Activated CD4-positive, alpha-beta memory T cell treated with anti-CD3 and anti-CD28 coated beads, Interleukin-2, amount 10 ng/mL, durations not matched to agents 7 days and 5 days (primary cell): ENCODE measurements around the gene NRROS. TPM values are rescaled to one million over a fixed set of nuclear protein-coding genes. Genes with fewer than 3 reads are reported as not detected.
"Not testable (repeated sequence)": the region's sequence is repeated elsewhere in the genome, so short reads cannot be mapped to it uniquely, and the experiment has no call there.

Experiments used
- CTCF ChIA-PET: fragments of 350-600 bp; sonication (Branson Sonifier 250); formaldehyde crosslinking; loops from one replicate; lab custom pipeline; 2021; ENCODE audit warnings: antibody characterized with exemption, inconsistent platforms; lab: Charles Lee
- POLR2A ChIA-PET: fragments of 350-600 bp; sonication (Branson Sonifier 250); formaldehyde crosslinking; loops from one replicate; lab custom pipeline; 2021; ENCODE audit warnings: antibody characterized with exemption; lab: Charles Lee
- DNase-seq: peaks from one replicate; pipeline ENCODE4 v3.0.0-alpha.2; 2020
- H3K27ac Mint-ChIP-seq: one replicate; pipeline ENCODE4 v1.8.0; 2021; ENCODE audit warnings: mild to moderate bottlenecking, mixed read lengths
- H3K27me3 Mint-ChIP-seq: one replicate; pipeline ENCODE4 v1.8.0; 2021; ENCODE audit warnings: mixed read lengths
- H3K36me3 Mint-ChIP-seq: one replicate; pipeline ENCODE4 v1.8.0; 2021; ENCODE audit warnings: low read depth, mixed read lengths
- H3K4me1 Mint-ChIP-seq: one replicate; pipeline ENCODE4 v1.8.0; 2021; ENCODE audit warnings: mixed read lengths
- H3K4me3 Mint-ChIP-seq: one replicate; pipeline ENCODE4 v1.8.0; 2021; ENCODE audit warnings: mild to moderate bottlenecking, mixed read lengths
- H3K9me3 Mint-ChIP-seq: one replicate; pipeline ENCODE4 v1.8.0; 2021; ENCODE audit warnings: mixed read lengths
- total RNA-seq, 2 experiments: library from RNA; stranded (reverse); gene quantifications; one replicate each; pipeline ENCODE4 v1.2.3, GENCODE V29; 2021

The NRROS gene
- total RNA-seq, 2 experiments from 2014 or later = 50.1 to 52.8 TPM

- Mint-ChIP-seq H3K4me3 (peak overlapping the region; percentile 42), H3K9me3 (no peaks in the 10 kb centered on the region), H3K27me3 (peaks cover 6% of the 10 kb centered on the region), H3K36me3 (peaks cover 3% of the 10 kb centered on the region), H3K4me1 (peaks cover 50% of the 10 kb centered on the region), H3K27ac (peak overlapping the region; percentile 81)
- peak; percentile 63 for DNase-seq
- ChIA-PET POLR2A (interaction anchor here (0.9 to 11.7 kb wide), 17 partner anchors 12 to 333 kb away, joined by 3 to 177 read pairs (median 6); partner anchors contain the start of genes CEP19, FBXO45, NCBP2 and NRROS), CTCF (interaction anchor here (0.6 to 12.1 kb wide), 38 partner anchors 8 to 360 kb away, joined by 3 to 219 read pairs (median 4); partner anchors contain the start of genes CEP19, FBXO45, NCBP2 and NRROS)
These were observed 29.5 kb upstream of the NRROS start for GRCh38 chr3:196609805-196610515.

- Mint-ChIP-seq H3K4me1 (peaks cover 51% of the 10 kb centered on the region), H3K27ac (peak overlapping the region; percentile 85), H3K27me3 (peaks cover 3% of the 10 kb centered on the region), H3K9me3 (no peaks in the 10 kb centered on the region), H3K36me3 (peaks cover 3% of the 10 kb centered on the region), H3K4me3 (peak overlapping the region; percentile 58)
- ChIA-PET CTCF (interaction anchor here (0.7 to 12.1 kb wide), 7 partner anchors 20 to 83 kb away, joined by 3 to 219 read pairs (median 7); partner anchors contain the start of genes FBXO45, NRROS and WDR53), POLR2A (interaction anchor here (0.7 to 11.7 kb wide), 14 partner anchors 10 to 358 kb away, joined by 3 to 177 read pairs (median 4); partner anchors contain the start of genes FBXO45, NCBP2, NRROS and SENP5)
- DNase-seq = peak; percentile 43
These were observed 27.6 kb upstream of the NRROS start for GRCh38 chr3:196611761-196612483.

GRCh38 chr3:196615234-196615633 lies 24.3 kb upstream of the NRROS start:
- not testable (repeated sequence) for DNase-seq, H3K27me3 Mint-ChIP-seq, H3K4me3 Mint-ChIP-seq, H3K9me3 Mint-ChIP-seq, H3K36me3 Mint-ChIP-seq, H3K27ac Mint-ChIP-seq
- peaks cover 43% of the 10 kb centered on the region for H3K4me1 Mint-ChIP-seq
- CTCF ChIA-PET = interaction anchor here (0.8 to 1.5 kb wide), 3 partner anchors 9 to 16 kb away, joined by 3 read pairs; no protein-coding TSS in a partner anchor
- POLR2A ChIA-PET = interaction anchor here (0.7 to 11.7 kb wide), 3 partner anchors 16 to 41 kb away, joined by 4 to 131 read pairs (median 9); partner anchors contain the start of gene NRROS

- ChIA-PET POLR2A (interaction anchor here (0.9 to 11.7 kb wide), 3 partner anchors 12 to 24 kb away, joined by 5 to 131 read pairs (median 6); partner anchors contain the start of gene NRROS), CTCF (interaction anchor here (0.6 to 2.2 kb wide), 4 partner anchors 13 to 544 kb away, joined by 3 to 8 read pairs (median 4); no protein-coding TSS in a partner anchor)
- no peak for DNase-seq
- Mint-ChIP-seq H3K4me3 (no peak overlapping the region), H3K27me3 (no peaks in the 10 kb centered on the region), H3K27ac (no peak overlapping the region), H3K9me3 (no peaks in the 10 kb centered on the region), H3K4me1 (peaks cover 34% of the 10 kb centered on the region), H3K36me3 (peaks cover 3% of the 10 kb centered on the region)
These were observed 22.2 kb upstream of the NRROS start for GRCh38 chr3:196617256-196617655.

- Mint-ChIP-seq H3K4me1 (peaks cover 24% of the 10 kb centered on the region), H3K9me3 (no peaks in the 10 kb centered on the region), H3K4me3 (no peak overlapping the region), H3K27ac (no peak overlapping the region), H3K36me3 (no peaks in the 10 kb centered on the region), H3K27me3 (no peaks in the 10 kb centered on the region)
- POLR2A ChIA-PET = no interaction called here
- CTCF ChIA-PET = interaction anchor here (0.6 kb wide), 1 partner anchor 13 kb away, joined by 3 read pairs; no protein-coding TSS in a partner anchor
- no peak for DNase-seq
These were observed 20.3 kb upstream of the NRROS start for GRCh38 chr3:196619223-196619622.

- CTCF ChIA-PET, H3K9me3 Mint-ChIP-seq, H3K27me3 Mint-ChIP-seq, H3K27ac Mint-ChIP-seq, H3K36me3 Mint-ChIP-seq, DNase-seq, H3K4me3 Mint-ChIP-seq: not testable (repeated sequence)
- H3K4me1 Mint-ChIP-seq = peaks cover 28% of the 10 kb centered on the region
- POLR2A ChIA-PET = interaction anchor here (2.3 kb wide), 1 partner anchor 12 kb away, joined by 12 read pairs; no protein-coding TSS in a partner anchor
These were observed 19.9 kb upstream of the NRROS start for GRCh38 chr3:196619627-196620026.

GRCh38 chr3:196620161-196620604 lies 19.3 kb upstream of the NRROS start:
- Mint-ChIP-seq H3K27me3 (no peaks in the 10 kb centered on the region), H3K4me3 (peak overlapping the region; percentile 15), H3K36me3 (no peaks in the 10 kb centered on the region), H3K27ac (peak overlapping the region; percentile 71), H3K4me1 (peaks cover 33% of the 10 kb centered on the region), H3K9me3 (no peaks in the 10 kb centered on the region)
- CTCF ChIA-PET = no interaction called here
- POLR2A ChIA-PET = interaction anchor here (1.1 to 2.3 kb wide), 2 partner anchors 12 to 19 kb away, joined by 3 to 12 read pairs; no protein-coding TSS in a partner anchor
- DNase-seq = no peak

GRCh38 chr3:196620684-196621083 lies 18.8 kb upstream of the NRROS start:
- Mint-ChIP-seq H3K27me3 (peaks cover 2% of the 10 kb centered on the region), H3K9me3 (no peaks in the 10 kb centered on the region), H3K4me3 (no peak overlapping the region), H3K4me1 (peaks cover 36% of the 10 kb centered on the region), H3K27ac (no peak overlapping the region), H3K36me3 (peaks cover 3% of the 10 kb centered on the region)
- POLR2A ChIA-PET = interaction anchor here (0.9 to 2.3 kb wide), 4 partner anchors 9 to 92 kb away, joined by 3 to 12 read pairs (median 5); no protein-coding TSS in a partner anchor
- CTCF ChIA-PET = no interaction called here
- no peak for DNase-seq

GRCh38 chr3:196621611-196622010 lies 17.9 kb upstream of the NRROS start:
- Mint-ChIP-seq H3K9me3 (no peaks in the 10 kb centered on the region), H3K27me3 (peaks cover 2% of the 10 kb centered on the region), H3K4me1 (peaks cover 37% of the 10 kb centered on the region), H3K36me3 (peaks cover 3% of the 10 kb centered on the region), H3K4me3 (no peak overlapping the region), H3K27ac (no peak overlapping the region)
- DNase-seq = no peak
- POLR2A ChIA-PET = interaction anchor here (0.9 to 2.3 kb wide), 3 partner anchors 10 to 93 kb away, joined by 3 to 12 read pairs (median 7); no protein-coding TSS in a partner anchor
- CTCF ChIA-PET = interaction anchor here (0.8 to 1.4 kb wide), 2 partner anchors 10 to 64 kb away, joined by 3 to 5 read pairs; no protein-coding TSS in a partner anchor

GRCh38 chr3:196624067-196624790 lies 15.3 kb upstream of the NRROS start:
- H3K4me1 Mint-ChIP-seq = peaks cover 43% of the 10 kb centered on the region
- H3K27ac Mint-ChIP-seq = peak overlapping the region; percentile 38
- H3K27me3 Mint-ChIP-seq = peaks cover 2% of the 10 kb centered on the region
- ChIA-PET POLR2A (interaction anchor here (0.9 to 1.2 kb wide), 2 partner anchors 8 to 12 kb away, joined by 3 read pairs; no protein-coding TSS in a partner anchor), CTCF (interaction anchor here (1.0 to 1.1 kb wide), 2 partner anchors 15 kb away, joined by 3 read pairs; no protein-coding TSS in a partner anchor)
- no peaks in the 10 kb centered on the region for H3K9me3 Mint-ChIP-seq
- H3K36me3 Mint-ChIP-seq = peaks cover 3% of the 10 kb centered on the region
- DNase-seq = no peak
- H3K4me3 Mint-ChIP-seq = peak overlapping the region; percentile 49

GRCh38 chr3:196624907-196625306 lies 14.6 kb upstream of the NRROS start:
- ChIA-PET CTCF (interaction anchor here (1.0 kb wide), 1 partner anchor 15 kb away, joined by 3 read pairs; no protein-coding TSS in a partner anchor), POLR2A (interaction anchor here (1.2 kb wide), 1 partner anchor 13 kb away, joined by 3 read pairs; no protein-coding TSS in a partner anchor)
- no peak for DNase-seq
- Mint-ChIP-seq H3K9me3 (no peaks in the 10 kb centered on the region), H3K36me3 (peaks cover 4% of the 10 kb centered on the region), H3K4me1 (peaks cover 47% of the 10 kb centered on the region), H3K4me3 (no peak overlapping the region), H3K27ac (peak overlapping the region; percentile 38), H3K27me3 (peaks cover 2% of the 10 kb centered on the region)
